Spleen (tissue), 11 donors: ENCODE data around the gene FARSA. TPM values are rescaled to one million over a fixed set of nuclear protein-coding genes. Genes with fewer than 3 reads are reported as not detected.
A peak's percentile ranks its signal among the peaks of the same experiment; 100 is the strongest.

Experiments
- DNase-seq: peaks from one replicate; pipeline ENCODE4 v3.0.0-alpha.2; 2020
- H3K27ac ChIP-seq, 8 donors: fragments of 200-600 bp; sonication (generic) in 7 of 8; 1 replicate in 4 of 8; 2 replicates in 4 of 8; pipeline versions ENCODE4 v1.5.0 to v1.8.0; 2016 to 2021; ENCODE audit warnings: inconsistent platforms in 4 of 8, mild to moderate bottlenecking in 4 of 8, moderate library complexity in 1 of 8
- H3K27me3 ChIP-seq, 7 donors: fragments of 200-600 bp; sonication (generic) in 6 of 7; replicated peaks in 1 of 7; 1 replicate in 4 of 7; 2 replicates in 3 of 7; pipeline versions ENCODE4 v1.5.0 to v1.8.0; 2016 to 2021; ENCODE audit warnings: inconsistent platforms in 3 of 7, mild to moderate bottlenecking in 1 of 7
- H3K36me3 ChIP-seq, 6 donors: fragments of 200-600 bp; sonication (generic) in 5 of 6; 1 replicate in 4 of 6; 2 replicates in 2 of 6; pipeline versions ENCODE4 v1.5.0 to v1.8.0; 2016 to 2021; ENCODE audit warnings: inconsistent platforms in 2 of 6
- H3K4me1 ChIP-seq, 6 donors: fragments of 200-600 bp; sonication (generic) in 5 of 6; 1 replicate in 3 of 6; 2 replicates in 3 of 6; pipeline versions ENCODE4 v1.5.0 to v1.8.0; 2016 to 2021; ENCODE audit warnings: inconsistent platforms in 3 of 6
- H3K4me3 ChIP-seq, 8 donors: fragments of 200-600 bp; sonication (generic) in 7 of 8; 1 replicate in 4 of 8; 2 replicates in 4 of 8; pipeline versions ENCODE4 v1.5.0 to v1.8.0; 2016 to 2021; ENCODE audit warnings: inconsistent platforms in 4 of 8, mild to moderate bottlenecking in 4 of 8, moderate library complexity in 2 of 8
- H3K9me3 ChIP-seq, 8 donors: fragments of 200-600 bp; sonication (generic) in 7 of 8; 1 replicate in 4 of 8; 2 replicates in 4 of 8; pipeline versions ENCODE4 v1.5.0 to v1.8.0; 2016 to 2021; ENCODE audit warnings: inconsistent platforms in 4 of 8
- POLR2A ChIP-seq, 3 donors: fragments of 450-650 bp; IDR thresholded peaks; one replicate each; pipeline ENCODE4 v1.5.1; 2017; ENCODE audit warnings: antibody characterized with exemption in 3 of 3, mild to moderate bottlenecking in 1 of 3
- POLR2AphosphoS5 ChIP-seq, 3 donors: sonication (generic); formaldehyde crosslinking; IDR thresholded peaks; one replicate each; pipeline ENCODE4 v1.5.1; 2017; ENCODE audit warnings: antibody characterized with exemption in 3 of 3
- WGBS, 5 donors: extraction: QIAGEN DNeasy Blood & Tissue Kit in 3 of 5; methylation state at CpG; one replicate each; pipeline versions ENCODE4 v1.1.5 to v1.1.7; 2013 to 2018; 5-methylcytosine and 5-hydroxymethylcytosine counted together
- intact Hi-C: fragments of 100-400 bp; cut with DNase I; formaldehyde crosslinking; loops from one replicate; pipeline ENCODE4 v1.15.0; 2023; ENCODE audit warnings: low total_unique reads
- polyA plus RNA-seq, 3 donors: library from polyadenylated mRNA; stranded (reverse); fragments of 200-250 nt; gene quantifications; one replicate each; pipeline ENCODE4 v1.2.1, GENCODE V29; 2013
- total RNA-seq, 7 donors: library from RNA; depleted of rRNA in 3 of 7; stranded (reverse); fragments of >200 nt in 3 of 7; fragmentation: NEBNext Ultra II Directional in 4 of 7; extraction: Animal tissue kit (Norgen Biotek cat#: 25700) in 4 of 7; gene quantifications; one replicate each; pipeline versions ENCODE4 v1.1.0 to v1.2.1, GENCODE V29; 2016 to 2021
- TF ChIP-seq, protein P1 (sequence below), 11 experiments: fragments of 200-600 bp in 7 of 11; fragments of 450-650 bp in 4 of 11; sonication (generic) in 4 of 11; IDR thresholded peaks in 8 of 11; conservative IDR thresholded peaks in 3 of 11; 1 replicate in 7 of 11; 2 replicates in 4 of 11; pipeline versions ENCODE4 v1.4.0 to v1.8.0; 2016 to 2021; ENCODE audit warnings: antibody characterized with exemption in 11 of 11, inconsistent platforms in 4 of 11, mild to moderate bottlenecking in 1 of 11
- donor health status: healthy with polysubstance abuse.
- donor health status: DM: no; HTN: no; CAD: no; lungs with moderate emphysema.
- donor health status: DM: no; HTN: no; CAD: no.
- donor health status: Bipolar disorder and iron deficiency.
- donor health status: healthy.
- donor health status: DM: no; HTN: no; CAD: no.
- donor health status: DM: yes; HTN: yes; CAD: no.

Gene FARSA
- total and polyA plus RNA-seq, 10 donors, result 25.1 to 55.4 (median 39.3) TPM

DNA sequence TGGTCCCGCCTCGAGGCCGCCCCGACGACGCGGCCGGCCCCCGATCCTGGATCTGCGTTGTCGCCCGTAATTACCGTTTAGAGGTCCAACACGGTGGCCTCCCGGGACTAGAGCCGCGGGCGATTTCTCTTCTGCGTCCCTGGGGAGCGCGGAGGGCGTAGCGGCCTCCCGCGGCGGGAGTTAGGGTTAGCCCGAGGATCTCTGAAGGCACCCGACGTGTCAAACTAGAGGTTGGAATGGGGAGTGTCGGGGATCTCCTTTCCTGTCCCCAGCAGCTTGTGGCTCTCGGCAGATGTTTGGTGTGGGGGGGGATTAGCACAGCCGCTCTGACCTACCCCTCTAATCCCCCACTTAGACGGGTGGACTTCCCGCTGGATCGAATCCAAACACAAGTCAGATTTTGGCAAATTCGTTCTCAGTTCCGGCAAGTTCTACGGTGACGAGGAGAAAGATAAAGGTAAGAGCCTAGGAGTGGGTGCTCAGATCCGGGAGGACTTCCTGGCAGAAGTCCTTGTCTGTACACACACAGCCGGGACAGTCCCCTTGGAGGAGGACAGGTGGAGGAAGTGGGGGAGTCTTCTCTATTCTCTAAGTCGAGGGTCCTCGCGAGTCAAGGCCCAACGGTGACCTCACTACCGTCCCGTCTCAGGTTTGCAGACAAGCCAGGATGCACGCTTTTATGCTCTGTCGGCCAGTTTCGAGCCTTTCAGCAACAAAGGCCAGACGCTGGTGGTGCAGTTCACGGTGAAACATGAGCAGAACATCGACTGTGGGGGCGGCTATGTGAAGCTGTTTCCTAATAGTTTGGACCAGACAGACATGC, 5.5 kb upstream of the FARSA start:
- peaks cover 40 to 79% (median 71%) of the 10 kb centered on the region in 6 donors for H3K4me1 ChIP-seq
- H3K9me3 ChIP-seq, result no peaks in the 10 kb centered on the region
- H3K36me3 ChIP-seq, result peaks cover 5 to 48% (median 43%) of the 10 kb centered on the region in 6 donors
- DNase-seq, result no peak
- H3K27me3 ChIP-seq, result no peaks in the 10 kb centered on the region
- H3K27ac ChIP-seq, result peak overlapping the region; percentile 89 to 98 (median 95)
- TF ChIP-seq POLR2AphosphoS5 (IDR thresholded peaks at IDR 0.05) (peak in 1 of 3 donors; percentile 31), POLR2A (IDR thresholded peaks at IDR 0.05) (no peak)
- TF ChIP-seq, protein P1, sequence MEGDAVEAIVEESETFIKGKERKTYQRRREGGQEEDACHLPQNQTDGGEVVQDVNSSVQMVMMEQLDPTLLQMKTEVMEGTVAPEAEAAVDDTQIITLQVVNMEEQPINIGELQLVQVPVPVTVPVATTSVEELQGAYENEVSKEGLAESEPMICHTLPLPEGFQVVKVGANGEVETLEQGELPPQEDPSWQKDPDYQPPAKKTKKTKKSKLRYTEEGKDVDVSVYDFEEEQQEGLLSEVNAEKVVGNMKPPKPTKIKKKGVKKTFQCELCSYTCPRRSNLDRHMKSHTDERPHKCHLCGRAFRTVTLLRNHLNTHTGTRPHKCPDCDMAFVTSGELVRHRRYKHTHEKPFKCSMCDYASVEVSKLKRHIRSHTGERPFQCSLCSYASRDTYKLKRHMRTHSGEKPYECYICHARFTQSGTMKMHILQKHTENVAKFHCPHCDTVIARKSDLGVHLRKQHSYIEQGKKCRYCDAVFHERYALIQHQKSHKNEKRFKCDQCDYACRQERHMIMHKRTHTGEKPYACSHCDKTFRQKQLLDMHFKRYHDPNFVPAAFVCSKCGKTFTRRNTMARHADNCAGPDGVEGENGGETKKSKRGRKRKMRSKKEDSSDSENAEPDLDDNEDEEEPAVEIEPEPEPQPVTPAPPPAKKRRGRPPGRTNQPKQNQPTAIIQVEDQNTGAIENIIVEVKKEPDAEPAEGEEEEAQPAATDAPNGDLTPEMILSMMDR (IDR thresholded peaks at IDR 0.05 in 8 of 11, conservative IDR thresholded peaks at IDR 0.05 in 3 of 11), result peak in 3 of 11 experiments; percentile 0 to 29 (median 15)
- WGBS, 5 donors, result 0 to 1% (median 0%) methylated on average over 23 to 54 of the region's 54 CpGs
- peak overlapping the region; percentile 56 to 100 (median 98) for H3K4me3 ChIP-seq
- intact Hi-C loops, result no loop called here

DNA sequence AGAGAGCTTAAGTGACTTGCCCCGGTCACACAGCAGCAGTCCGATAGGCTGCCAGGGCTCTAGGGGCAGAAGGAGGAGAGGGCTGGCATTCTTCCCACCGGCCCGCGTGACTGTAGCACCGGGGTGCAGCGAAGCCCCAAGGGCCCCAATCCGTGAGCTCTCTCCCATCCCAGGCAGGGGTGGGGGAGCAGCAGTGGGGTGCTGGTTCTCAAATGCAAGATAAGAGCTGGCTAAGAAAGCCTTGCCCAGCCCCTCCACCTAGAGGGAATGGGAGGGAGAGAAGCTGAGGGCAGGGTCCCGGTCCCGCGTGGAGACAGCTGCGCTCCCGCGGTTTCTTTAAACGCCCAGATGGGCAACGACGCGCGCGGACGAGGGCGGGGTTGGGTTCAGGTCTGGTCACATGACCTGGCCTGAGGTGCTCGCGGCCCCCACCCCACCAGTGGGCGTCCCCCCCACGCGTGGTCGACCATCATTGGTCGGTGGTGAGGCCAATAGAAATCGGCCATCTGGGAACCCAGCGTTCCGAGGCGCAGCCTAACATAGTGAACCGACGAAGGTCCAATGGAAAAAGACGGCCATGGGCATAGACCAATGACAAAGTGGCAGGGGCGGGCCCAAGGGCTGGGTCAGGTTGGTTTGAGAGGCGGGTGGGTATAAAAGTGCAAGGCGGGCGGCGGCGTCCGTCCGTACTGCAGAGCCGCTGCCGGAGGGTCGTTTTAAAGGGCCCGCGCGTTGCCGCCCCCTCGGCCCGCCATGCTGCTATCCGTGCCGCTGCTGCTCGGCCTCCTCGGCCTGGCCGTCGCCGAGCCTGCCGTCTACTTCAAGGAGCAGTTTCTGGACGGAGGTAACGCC, 4.6 kb upstream of the FARSA start, which contains the start of gene CALR:
TSS of gene CALR (plus strand) at position 683 of the 852 bp plus-strand sequence. CDS start at position 754, 71 bp downstream.
- H3K27ac ChIP-seq, result peak within 1 kb of the TSS; percentile 89 to 98 (median 95)
- H3K27me3 ChIP-seq, result no peaks in the 10 kb centered on the region
- intact Hi-C loops, result no loop called here
- TF ChIP-seq, protein P1 (IDR thresholded peaks at IDR 0.05 in 8 of 11, conservative IDR thresholded peaks at IDR 0.05 in 3 of 11), result peak in 4 of 11 experiments; percentile 28 to 52 (median 40)
- TF ChIP-seq POLR2AphosphoS5 (IDR thresholded peaks at IDR 0.05), result peak; percentile 100
- TF ChIP-seq POLR2A (IDR thresholded peaks at IDR 0.05), result peak; percentile 92 to 99 (median 97)
- H3K4me3 ChIP-seq, result peak within 1 kb of the TSS; percentile 56 to 100 (median 98)
- no peaks in the 10 kb centered on the region for H3K9me3 ChIP-seq
- H3K4me1 ChIP-seq, result peaks cover 32 to 77% (median 66%) of the 10 kb centered on the region in 6 donors
- 0 to 1% (median 0%) methylated on average over 27 to 63 of the region's 63 CpGs for WGBS, 5 donors
- DNase-seq, result peak; percentile 99
- H3K36me3 ChIP-seq, result peaks cover 5 to 39% (median 35%) of the 10 kb centered on the region in 6 donors

DNA sequence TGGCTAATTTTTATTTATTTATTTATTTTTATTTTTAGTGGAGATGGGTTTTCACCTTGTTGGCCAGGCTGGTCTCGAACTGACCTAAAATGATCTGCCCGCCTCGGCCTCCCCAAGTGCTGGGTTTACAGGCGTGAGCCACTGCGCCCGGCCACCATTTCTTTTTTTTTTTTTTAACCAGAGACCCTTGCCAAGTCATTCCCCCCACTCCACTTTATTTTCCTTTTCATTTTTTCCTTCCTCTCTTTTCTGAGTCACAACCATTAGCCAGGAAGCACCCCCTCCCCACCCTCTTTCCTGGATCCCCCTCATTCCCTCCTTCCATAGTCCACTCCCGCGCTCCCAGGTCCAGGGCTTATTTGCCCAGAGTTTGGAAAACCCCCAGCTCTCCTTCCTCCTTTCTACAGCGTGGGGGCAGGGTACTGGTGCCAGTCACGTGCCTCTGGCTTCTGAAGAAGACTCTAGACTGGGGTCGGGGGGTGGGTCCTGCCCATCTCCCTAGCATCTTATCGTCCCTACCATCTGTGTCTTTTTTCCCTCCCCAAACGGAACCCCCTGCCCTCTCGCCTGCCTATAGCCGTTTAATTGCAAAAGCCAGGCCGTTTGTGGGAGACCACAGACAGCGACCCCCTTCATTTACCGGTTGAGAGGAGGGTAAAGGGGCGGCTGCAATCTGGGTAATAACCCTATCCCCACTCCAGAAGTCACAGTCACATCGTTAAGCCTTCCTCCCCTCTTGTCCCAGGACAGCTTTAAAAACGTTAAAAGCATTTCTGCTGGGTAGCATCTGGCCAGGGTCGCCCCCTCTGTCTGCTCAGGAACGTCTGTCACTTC, 3.8 kb upstream of the FARSA start:
- Histone ChIP-seq H3K27me3 (no peaks in the 10 kb centered on the region), H3K36me3 (peaks cover 5 to 31% (median 26%) of the 10 kb centered on the region in 6 donors), H3K9me3 (no peaks in the 10 kb centered on the region), H3K27ac (peak overlapping the region in 7 of 8 donors; percentile 82 to 98 (median 95)), H3K4me3 (peak overlapping the region; percentile 33 to 99 (median 97)), H3K4me1 (peaks cover 36 to 77% (median 65%) of the 10 kb centered on the region in 6 donors)
- TF ChIP-seq, protein P1 (IDR thresholded peaks at IDR 0.05 in 8 of 11, conservative IDR thresholded peaks at IDR 0.05 in 3 of 11), result no peak
- TF ChIP-seq POLR2AphosphoS5 (IDR thresholded peaks at IDR 0.05) (no peak), POLR2A (IDR thresholded peaks at IDR 0.05) (no peak)
- intact Hi-C loops, result no loop called here
- WGBS, 5 donors, result 8 to 14% (median 12%) methylated on average over 22 to 23 of the region's 23 CpGs
- no peak for DNase-seq
